Measurements from ENCODE around the gene ITGB1.

DNA sequence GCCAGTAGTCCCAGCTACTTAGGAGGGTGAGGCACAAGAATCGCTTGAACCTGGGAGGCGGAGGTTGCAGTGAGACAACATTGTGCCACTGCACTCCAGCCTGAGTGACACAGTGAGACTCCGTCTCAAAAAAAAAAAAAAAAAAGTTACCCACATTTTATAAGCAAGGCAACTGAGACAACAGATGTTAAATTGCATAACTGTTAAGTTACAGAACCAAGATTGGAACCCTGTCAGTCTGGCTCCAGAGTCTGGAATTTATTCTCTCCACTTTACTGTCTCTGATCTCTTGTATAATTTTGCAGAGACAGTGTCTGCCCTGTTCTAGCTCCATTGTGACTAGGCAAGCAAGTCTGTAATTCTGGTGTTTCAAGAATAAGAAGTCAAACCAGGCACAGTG lies 6.2 kb upstream of the ITGB1 start:
- no peak for TF ChIP-seq CTCF (conservative IDR thresholded peaks at IDR 0.05; ENCODE audit: low read depth, low read length)
- no peak for TF ChIP-seq EZH2 (IDR thresholded peaks at IDR 0.05; ENCODE audit: borderline replicate concordance, low read depth, low read length, poor library complexity, severe bottlenecking)

Data from A673 (cell line).